Esophagus muscularis mucosa (tissue), 4 donors: ENCODE measurements around the gene DGKZ. TPM values are rescaled to one million over a fixed set of nuclear protein-coding genes. Genes with fewer than 3 reads are reported as not detected.

Source experiments
- DNase-seq: peaks from one replicate; pipeline ENCODE4 v3.0.0-alpha.2; 2017; ENCODE audit errors: extremely low spot score
- H3K27ac ChIP-seq, 4 donors: fragments of 200-600 bp; sonication (generic); replicated peaks in 1 of 4; 1 replicate in 3 of 4; 2 replicates in 1 of 4; pipeline ENCODE4 v1.5.1; 2016 to 2019; ENCODE audit warnings: mild to moderate bottlenecking in 1 of 4
- H3K27me3 ChIP-seq, 4 donors: fragments of 200-600 bp; sonication (generic); one replicate each; pipeline versions ENCODE4 v1.5.1 to v1.6.0; 2016 to 2019
- H3K36me3 ChIP-seq, 4 donors: fragments of 200-600 bp; sonication (generic); one replicate each; pipeline ENCODE4 v1.5.1; 2016 to 2019
- H3K4me1 ChIP-seq, 4 donors: fragments of 200-600 bp; sonication (generic); one replicate each; pipeline ENCODE4 v1.5.1; 2016 to 2019
- H3K4me3 ChIP-seq, 4 donors: fragments of 200-600 bp; sonication (generic); 1 replicate in 2 of 4; 2 replicates in 2 of 4; pipeline ENCODE4 v1.5.1; 2016 to 2019; ENCODE audit warnings: mild to moderate bottlenecking in 4 of 4, moderate library complexity in 1 of 4
- H3K9me3 ChIP-seq, 4 donors: fragments of 200-600 bp; sonication (generic); 1 replicate in 3 of 4; 2 replicates in 1 of 4; pipeline ENCODE4 v1.5.1; 2016 to 2019
- EP300 ChIP-seq: sonication (generic); formaldehyde crosslinking; IDR thresholded peaks from one replicate; pipeline ENCODE4 v1.6.1; 2017; ENCODE audit warnings: antibody characterized with exemption
- POLR2A ChIP-seq: fragments of 450-650 bp; IDR thresholded peaks from one replicate; pipeline ENCODE4 v1.6.1; 2017; ENCODE audit warnings: antibody characterized with exemption, moderate library complexity, mild to moderate bottlenecking, low read depth
- POLR2AphosphoS5 ChIP-seq, 2 donors: sonication (generic); formaldehyde crosslinking; IDR thresholded peaks; one replicate each; pipeline ENCODE4 v1.6.1; 2017; ENCODE audit warnings: antibody characterized with exemption in 2 of 2
- WGBS: methylation state at CpG from one replicate; pipeline ENCODE4 v1.1.5; 2018; 5-methylcytosine and 5-hydroxymethylcytosine counted together
- intact Hi-C: fragments of 100-400 bp; cut with DNase I; formaldehyde crosslinking; loops from one replicate; pipeline ENCODE4 v1.15.1; 2023
- total RNA-seq, 4 donors: library from RNA; depleted of rRNA; stranded (reverse); fragments of >200 nt; gene quantifications; one replicate each; pipeline versions ENCODE4 v1.1.0 to v1.2.1, GENCODE V29; 2016
- TF ChIP-seq, protein P1 (sequence below), 3 experiments: fragments of 200-600 bp in 2 of 3; fragments of 450-650 bp in 1 of 3; sonication (generic) in 2 of 3; IDR thresholded peaks; one replicate each; pipeline ENCODE4 v1.5.1; 2017 to 2019; ENCODE audit warnings: antibody characterized with exemption in 3 of 3, mild to moderate bottlenecking in 2 of 3, moderate library complexity in 1 of 3

Gene DGKZ
- total RNA-seq, 4 donors from 2014 or later, result 39.4 to 85.8 (median 55.4) TPM

DNA sequence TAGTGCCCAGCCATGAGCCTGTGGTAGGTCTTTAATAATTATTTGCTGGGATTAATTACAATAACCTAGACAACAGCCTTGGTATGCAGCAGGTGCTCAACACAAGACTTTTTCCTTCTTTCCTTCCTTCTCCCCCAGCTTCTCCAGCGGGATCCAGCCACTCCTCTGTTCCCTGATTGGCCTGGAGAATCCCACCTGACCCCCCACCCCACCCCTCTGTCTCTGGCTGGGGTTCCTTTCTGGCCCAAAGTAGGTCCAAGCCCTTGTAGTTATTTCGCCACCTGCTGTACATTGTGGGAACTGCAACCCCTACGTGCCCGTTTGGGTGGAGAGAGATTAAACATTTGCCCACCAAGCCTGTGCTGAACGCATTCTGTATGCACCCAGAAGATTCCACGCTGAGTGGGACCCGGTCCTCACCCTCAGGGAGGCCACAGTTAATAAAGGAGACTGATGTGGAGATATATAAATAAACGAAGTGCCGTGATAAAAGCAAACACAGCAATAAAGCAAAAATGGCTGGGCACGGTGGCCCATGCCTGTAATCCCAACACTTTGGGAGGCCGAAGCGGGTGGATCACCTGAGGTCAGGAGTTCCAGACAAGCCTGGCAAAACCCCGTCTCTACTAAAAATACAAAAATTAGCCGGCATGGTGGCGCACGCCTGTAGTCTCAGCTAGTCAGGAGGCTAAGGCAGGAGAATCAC lies 32.1 kb upstream of the DGKZ start:
- Histone ChIP-seq H3K4me1 (peaks cover 3 to 21% (median 12%) of the 10 kb centered on the region in 4 donors), H3K36me3 (peaks cover 0 to 66% (median 4%) of the 10 kb centered on the region in 4 donors), H3K27ac (no peak overlapping the region), H3K4me3 (no peak overlapping the region), H3K9me3 (no peaks in the 10 kb centered on the region), H3K27me3 (no peaks in the 10 kb centered on the region)
- intact Hi-C loops, result no loop called here
- WGBS, result 55% methylated on average over 16 of the region's 16 CpGs
- DNase-seq, result no peak
- no peak for TF ChIP-seq EP300
- TF ChIP-seq POLR2AphosphoS5 (IDR thresholded peaks at IDR 0.05), result no peak
- TF ChIP-seq, protein P1, sequence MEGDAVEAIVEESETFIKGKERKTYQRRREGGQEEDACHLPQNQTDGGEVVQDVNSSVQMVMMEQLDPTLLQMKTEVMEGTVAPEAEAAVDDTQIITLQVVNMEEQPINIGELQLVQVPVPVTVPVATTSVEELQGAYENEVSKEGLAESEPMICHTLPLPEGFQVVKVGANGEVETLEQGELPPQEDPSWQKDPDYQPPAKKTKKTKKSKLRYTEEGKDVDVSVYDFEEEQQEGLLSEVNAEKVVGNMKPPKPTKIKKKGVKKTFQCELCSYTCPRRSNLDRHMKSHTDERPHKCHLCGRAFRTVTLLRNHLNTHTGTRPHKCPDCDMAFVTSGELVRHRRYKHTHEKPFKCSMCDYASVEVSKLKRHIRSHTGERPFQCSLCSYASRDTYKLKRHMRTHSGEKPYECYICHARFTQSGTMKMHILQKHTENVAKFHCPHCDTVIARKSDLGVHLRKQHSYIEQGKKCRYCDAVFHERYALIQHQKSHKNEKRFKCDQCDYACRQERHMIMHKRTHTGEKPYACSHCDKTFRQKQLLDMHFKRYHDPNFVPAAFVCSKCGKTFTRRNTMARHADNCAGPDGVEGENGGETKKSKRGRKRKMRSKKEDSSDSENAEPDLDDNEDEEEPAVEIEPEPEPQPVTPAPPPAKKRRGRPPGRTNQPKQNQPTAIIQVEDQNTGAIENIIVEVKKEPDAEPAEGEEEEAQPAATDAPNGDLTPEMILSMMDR (IDR thresholded peaks at IDR 0.05), result peak; percentile 79 to 94 (median 88)
- no peak for TF ChIP-seq POLR2A

DNA sequence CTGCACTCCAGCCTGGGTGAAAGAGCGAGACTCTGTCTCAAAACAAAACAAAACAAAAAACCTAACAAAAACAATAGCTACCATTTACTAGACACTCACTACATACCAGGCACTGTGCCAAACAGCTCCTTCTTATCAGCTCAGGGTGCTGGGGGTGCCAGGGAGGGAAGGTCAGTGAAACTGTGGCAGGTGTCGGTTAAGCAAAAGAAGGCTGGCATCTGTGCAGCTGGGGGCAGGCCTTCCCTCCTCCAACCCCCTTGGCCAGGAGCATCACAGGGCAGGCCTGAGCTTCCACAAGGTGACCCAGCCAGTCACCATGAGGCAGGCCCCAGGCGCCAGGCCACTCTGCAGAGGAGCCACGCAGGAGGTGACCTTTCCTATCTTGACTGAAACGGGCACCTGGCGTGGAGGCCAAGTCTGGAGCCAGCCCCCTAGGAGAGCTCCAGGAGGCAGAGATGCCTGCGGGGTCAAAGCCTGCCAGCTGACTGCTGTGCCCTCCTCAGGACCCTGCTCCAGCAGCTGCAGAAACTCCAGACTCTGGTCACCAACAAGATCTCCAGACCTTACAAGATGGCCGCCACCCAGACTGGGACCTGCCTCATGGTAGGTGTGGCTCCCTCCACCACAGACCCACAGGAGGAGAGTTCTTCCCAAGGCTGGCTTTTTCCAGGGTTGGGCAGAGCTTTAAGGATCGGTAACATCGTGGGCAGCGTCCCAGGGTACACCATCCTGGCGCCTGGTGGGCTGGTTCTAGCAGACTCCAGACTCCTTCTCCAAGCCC lies 31.3 kb upstream of the DGKZ start:
- 96% methylated on average over 8 of the region's 12 CpGs for WGBS
- Histone ChIP-seq H3K9me3 (no peaks in the 10 kb centered on the region), H3K27me3 (no peaks in the 10 kb centered on the region), H3K4me3 (no peak overlapping the region), H3K36me3 (peaks cover 0 to 68% (median 4%) of the 10 kb centered on the region in 4 donors), H3K27ac (no peak overlapping the region), H3K4me1 (peaks cover 3 to 21% (median 12%) of the 10 kb centered on the region in 4 donors)
- TF ChIP-seq EP300 (no peak), POLR2AphosphoS5 (IDR thresholded peaks at IDR 0.05) (no peak), POLR2A (no peak)
- TF ChIP-seq, protein P1 (IDR thresholded peaks at IDR 0.05), result no peak
- DNase-seq, result no peak
- intact Hi-C loops, result no loop called here

DNA sequence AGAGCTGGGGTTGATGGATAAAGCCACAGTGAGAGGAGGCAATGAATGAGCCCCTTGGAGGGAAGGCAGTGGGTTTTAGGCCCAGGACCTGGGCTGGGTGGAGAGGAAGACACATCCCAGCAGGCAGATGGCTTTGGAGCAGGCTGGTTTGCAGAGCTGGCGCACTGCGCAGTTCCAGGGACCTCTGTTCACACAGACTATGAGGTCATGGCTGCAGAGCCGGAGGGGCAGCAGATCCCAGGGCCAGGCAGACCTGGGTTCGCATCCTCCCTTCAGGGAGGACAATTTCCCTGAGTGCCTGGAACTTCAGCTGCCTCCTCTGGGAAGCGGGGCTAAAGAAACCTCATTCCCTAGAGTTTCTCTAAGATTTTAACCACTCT lies 28.2 kb upstream of the DGKZ start:
- 90% methylated on average over 3 of the region's 5 CpGs for WGBS
- no peak for DNase-seq
- Histone ChIP-seq H3K27me3 (no peaks in the 10 kb centered on the region), H3K36me3 (peaks cover 0 to 57% (median 4%) of the 10 kb centered on the region in 4 donors), H3K4me1 (peaks cover 3 to 21% (median 12%) of the 10 kb centered on the region in 4 donors), H3K9me3 (no peaks in the 10 kb centered on the region), H3K4me3 (no peak overlapping the region), H3K27ac (peak overlapping the region in 2 of 4 donors; percentile 23 to 48)
- TF ChIP-seq EP300 (no peak), POLR2AphosphoS5 (IDR thresholded peaks at IDR 0.05) (no peak), POLR2A (no peak)
- TF ChIP-seq, protein P1 (IDR thresholded peaks at IDR 0.05), result no peak
- intact Hi-C loops, result no loop called here

DNA sequence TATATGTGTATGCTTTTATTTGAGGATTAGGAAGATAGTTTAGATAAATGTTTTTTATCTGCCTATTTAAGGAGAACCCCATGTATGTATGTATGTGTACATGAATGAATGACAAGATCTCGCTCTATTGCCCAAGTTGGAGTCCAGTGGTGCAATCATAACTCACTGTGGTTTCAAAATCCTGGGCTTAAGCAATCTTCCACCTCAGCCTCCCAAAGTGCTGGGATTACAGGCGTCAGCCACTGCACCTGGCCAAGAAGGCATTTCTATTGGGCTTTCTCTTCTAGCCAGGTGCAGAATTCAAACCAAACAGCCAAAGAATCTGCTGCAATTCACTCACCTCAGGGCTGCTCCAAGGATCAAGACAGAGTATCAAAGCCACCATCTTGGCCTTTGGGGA lies 25.5 kb upstream of the DGKZ start:
- intact Hi-C loops, result no loop called here
- DNase-seq, result no peak
- TF ChIP-seq POLR2AphosphoS5 (IDR thresholded peaks at IDR 0.05) (no peak), EP300 (no peak), POLR2A (no peak)
- TF ChIP-seq, protein P1 (IDR thresholded peaks at IDR 0.05), result no peak
- no peaks in the 10 kb centered on the region for H3K9me3 ChIP-seq
- peaks cover 0 to 46% (median 4%) of the 10 kb centered on the region in 4 donors for H3K36me3 ChIP-seq
- H3K27me3 ChIP-seq, result no peaks in the 10 kb centered on the region
- WGBS, result 89% methylated on average over 2 of the region's 2 CpGs
- H3K4me1 ChIP-seq, result peaks cover 0 to 7% (median 5%) of the 10 kb centered on the region in 4 donors
- H3K27ac ChIP-seq, result no peak overlapping the region
- H3K4me3 ChIP-seq, result no peak overlapping the region
